ENCODE results near the gene IL22RA2. TPM values are rescaled to one million over a fixed set of nuclear protein-coding genes. Genes with fewer than 3 reads are reported as not detected.

IL22RA2 gene
- polyA plus RNA-seq, 10 donors: 0.33 to 0.46 TPM; not detected in 8

GRCh38 chr6:137097057-137097456 is 76.4 kb downstream of the IL22RA2 start:
- no peak for DNase-seq

GRCh38 chr6:137095651-137096238 is 77.7 kb downstream of the IL22RA2 start:
- DNase-seq: peak in 1 of 3 donors; percentile 12

GRCh38 chr6:137095093-137095492 is 78.4 kb downstream of the IL22RA2 start:
- DNase-seq: no peak

- peak; percentile 46 to 83 (median 62) for DNase-seq
Measured at GRCh38 chr6:137094411-137095008, 78.9 kb downstream of the IL22RA2 start.

Other genes with a start within 250 kb of the IL22RA2 start
- 10 to 100 TPM; 23.1 to 40.7 (median 27.9) TPM for gene IL20RA, start 128.7 kb downstream of the IL22RA2 start, polyA plus RNA-seq (ENCODE audit: insufficient read length in 10 of 10)
- 10 to 100 TPM; 43.8 to 58.6 (median 51.1) TPM for gene IFNGR1, start 45.7 kb upstream of the IL22RA2 start, polyA plus RNA-seq (ENCODE audit: insufficient read length in 10 of 10)

All from muscle of back (tissue), 11 donors.